ENCODE measurements around the gene GPC5.

GPC5 gene

DNA sequence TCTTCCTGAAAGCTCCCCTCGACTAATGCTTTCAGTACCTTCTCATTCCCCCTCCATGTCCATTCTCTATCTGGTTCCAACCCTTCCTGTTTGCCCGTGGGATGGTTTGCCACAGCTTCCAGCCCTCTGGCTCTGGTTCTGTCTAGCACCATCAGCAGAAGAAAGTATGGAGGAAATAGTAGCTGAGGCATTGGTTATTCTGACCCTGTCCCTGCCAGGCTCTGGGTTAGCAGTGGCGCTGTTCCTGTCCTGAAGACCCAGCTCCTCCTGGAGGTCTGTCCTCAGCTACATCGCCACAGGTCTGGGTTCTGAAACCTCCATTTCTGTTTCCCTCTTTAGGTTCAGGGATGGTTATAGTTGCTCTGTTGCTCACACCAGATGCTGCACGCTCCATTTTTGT, 1223.6 kb downstream of the GPC5 start:
- Histone ChIP-seq H3K27ac (no peak overlapping the region), H3K4me3 (no peak overlapping the region)
- TF ChIP-seq, protein P1, sequence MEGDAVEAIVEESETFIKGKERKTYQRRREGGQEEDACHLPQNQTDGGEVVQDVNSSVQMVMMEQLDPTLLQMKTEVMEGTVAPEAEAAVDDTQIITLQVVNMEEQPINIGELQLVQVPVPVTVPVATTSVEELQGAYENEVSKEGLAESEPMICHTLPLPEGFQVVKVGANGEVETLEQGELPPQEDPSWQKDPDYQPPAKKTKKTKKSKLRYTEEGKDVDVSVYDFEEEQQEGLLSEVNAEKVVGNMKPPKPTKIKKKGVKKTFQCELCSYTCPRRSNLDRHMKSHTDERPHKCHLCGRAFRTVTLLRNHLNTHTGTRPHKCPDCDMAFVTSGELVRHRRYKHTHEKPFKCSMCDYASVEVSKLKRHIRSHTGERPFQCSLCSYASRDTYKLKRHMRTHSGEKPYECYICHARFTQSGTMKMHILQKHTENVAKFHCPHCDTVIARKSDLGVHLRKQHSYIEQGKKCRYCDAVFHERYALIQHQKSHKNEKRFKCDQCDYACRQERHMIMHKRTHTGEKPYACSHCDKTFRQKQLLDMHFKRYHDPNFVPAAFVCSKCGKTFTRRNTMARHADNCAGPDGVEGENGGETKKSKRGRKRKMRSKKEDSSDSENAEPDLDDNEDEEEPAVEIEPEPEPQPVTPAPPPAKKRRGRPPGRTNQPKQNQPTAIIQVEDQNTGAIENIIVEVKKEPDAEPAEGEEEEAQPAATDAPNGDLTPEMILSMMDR (IDR thresholded peaks at IDR 0.05): no peak
- no peak for DNase-seq (ENCODE audit: low spot score)

DNA sequence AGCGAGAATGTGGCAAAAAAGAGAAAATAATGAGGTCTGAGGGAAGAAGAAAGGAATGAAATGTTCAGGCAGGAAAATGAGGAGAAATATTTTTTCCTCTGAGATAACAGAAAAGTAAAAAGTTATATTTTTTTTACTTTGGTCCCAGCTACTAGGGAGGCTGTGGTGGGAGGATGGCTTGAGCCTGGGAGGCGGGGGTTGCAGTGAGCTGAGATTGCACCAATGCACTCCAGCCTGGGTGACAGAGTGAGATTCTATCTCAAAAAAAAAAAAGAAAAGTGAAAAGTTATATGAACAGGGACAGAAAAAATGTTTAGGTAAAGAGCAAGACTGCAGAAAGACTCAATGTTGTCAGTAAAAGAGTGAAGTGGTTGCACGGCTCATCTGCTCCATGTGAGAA, 1224.5 kb downstream of the GPC5 start:
- H3K27ac ChIP-seq: no peak overlapping the region
- no peak for DNase-seq (ENCODE audit: low spot score)
- H3K4me3 ChIP-seq: no peak overlapping the region
- TF ChIP-seq, protein P1 (IDR thresholded peaks at IDR 0.05): no peak

DNA sequence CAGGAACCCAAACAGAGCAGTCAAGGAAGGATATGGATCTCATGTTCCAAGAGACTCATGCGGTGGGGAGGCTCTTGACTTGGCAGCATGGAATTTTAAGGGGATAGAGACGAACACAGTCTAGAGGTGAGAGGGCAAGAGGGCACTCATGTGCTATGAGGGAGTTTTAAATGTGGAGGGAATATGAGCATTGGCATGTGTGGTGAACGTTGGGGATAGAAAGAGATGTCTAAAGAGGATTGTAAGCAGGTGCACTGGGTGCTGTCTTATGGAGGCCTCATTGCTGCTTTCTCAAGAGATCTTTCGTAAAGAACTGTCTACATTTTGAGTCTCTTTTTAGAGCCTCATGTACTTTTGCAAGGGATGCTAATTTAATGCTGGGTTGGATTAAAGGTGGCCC, 1227.9 kb downstream of the GPC5 start:
- TF ChIP-seq, protein P1 (IDR thresholded peaks at IDR 0.05): no peak
- no peak overlapping the region for H3K4me3 ChIP-seq
- no peak overlapping the region for H3K27ac ChIP-seq
- DNase-seq (ENCODE audit: low spot score): no peak

DNA sequence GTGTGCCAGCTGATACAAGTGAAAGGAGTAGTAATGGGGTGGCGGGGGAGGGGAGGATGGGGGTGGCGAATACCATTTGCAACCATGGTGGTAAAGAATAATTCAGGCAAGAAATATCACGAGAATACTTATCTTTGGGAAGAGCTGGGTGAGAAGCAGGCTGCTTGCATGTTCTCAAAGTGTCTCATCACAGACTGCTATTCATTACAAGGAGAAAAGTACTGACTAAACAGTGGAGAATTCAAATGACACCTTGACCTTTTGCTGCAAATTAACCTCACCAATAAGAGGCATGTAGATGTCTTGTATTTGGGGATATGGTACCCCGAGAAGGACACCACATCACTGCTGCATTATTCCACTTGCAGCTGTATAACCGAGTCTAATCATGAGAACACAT, 1242.5 kb downstream of the GPC5 start:
- Histone ChIP-seq H3K4me3 (no peak overlapping the region), H3K27ac (no peak overlapping the region)
- no peak for DNase-seq (ENCODE audit: low spot score)
- TF ChIP-seq, protein P1 (IDR thresholded peaks at IDR 0.05): no peak

DNA sequence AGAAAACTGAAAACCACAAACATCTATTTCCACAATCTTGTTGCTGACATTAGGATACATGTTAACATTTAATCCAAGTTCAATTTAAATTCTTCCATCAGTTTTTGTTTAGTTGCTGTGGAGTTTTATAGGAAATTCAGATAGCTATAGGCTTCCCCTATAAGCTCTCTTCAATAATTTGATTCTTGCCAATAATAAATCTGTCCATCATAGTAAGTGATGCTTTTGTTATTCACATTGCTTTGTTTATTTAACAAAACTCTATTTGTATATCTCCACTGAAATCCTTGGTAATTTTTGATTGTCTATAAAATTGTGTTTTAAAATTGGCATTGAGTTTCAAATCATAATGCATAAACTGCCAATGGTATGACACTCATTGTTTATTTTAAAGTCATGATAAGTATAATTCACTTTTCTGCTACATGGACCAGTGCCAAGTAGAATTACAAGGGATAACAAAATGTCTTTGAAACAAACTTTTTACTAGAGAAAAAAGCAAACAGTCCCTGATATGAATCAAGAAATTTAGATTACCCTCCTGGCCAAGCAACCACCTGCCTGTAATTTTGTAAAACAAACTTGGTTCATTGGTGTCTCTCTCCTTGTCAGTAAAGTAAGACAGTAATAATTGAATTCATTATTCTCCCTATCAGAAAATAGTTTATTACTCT, 1250.9 kb downstream of the GPC5 start:
- Histone ChIP-seq H3K4me3 (no peak overlapping the region), H3K27ac (no peak overlapping the region)
- no peak for DNase-seq (ENCODE audit: low spot score)
- TF ChIP-seq, protein P1 (IDR thresholded peaks at IDR 0.05): no peak

DNA sequence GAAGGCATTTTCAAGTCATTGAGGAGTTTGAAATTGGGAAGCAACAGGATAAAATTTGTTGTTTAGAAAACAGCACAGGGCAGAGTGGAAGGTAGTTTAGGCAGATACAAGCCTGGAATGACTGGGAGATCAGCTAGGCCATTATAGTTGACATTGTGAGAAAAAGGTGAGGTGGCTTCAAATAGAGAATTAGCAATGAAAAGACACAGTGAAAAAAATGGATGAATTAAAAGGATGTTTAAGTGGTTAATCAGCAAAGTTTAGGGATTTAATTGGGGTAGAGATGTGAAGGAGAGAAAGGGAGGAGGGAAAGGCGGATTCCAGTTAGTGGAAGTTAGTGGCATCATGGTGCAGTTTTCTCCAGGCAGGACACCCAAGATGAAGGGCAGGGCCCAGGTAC, 1257.7 kb downstream of the GPC5 start:
- H3K27ac ChIP-seq: no peak overlapping the region
- DNase-seq (ENCODE audit: low spot score): no peak
- no peak overlapping the region for H3K4me3 ChIP-seq
- TF ChIP-seq, protein P1 (IDR thresholded peaks at IDR 0.05): no peak

DNA sequence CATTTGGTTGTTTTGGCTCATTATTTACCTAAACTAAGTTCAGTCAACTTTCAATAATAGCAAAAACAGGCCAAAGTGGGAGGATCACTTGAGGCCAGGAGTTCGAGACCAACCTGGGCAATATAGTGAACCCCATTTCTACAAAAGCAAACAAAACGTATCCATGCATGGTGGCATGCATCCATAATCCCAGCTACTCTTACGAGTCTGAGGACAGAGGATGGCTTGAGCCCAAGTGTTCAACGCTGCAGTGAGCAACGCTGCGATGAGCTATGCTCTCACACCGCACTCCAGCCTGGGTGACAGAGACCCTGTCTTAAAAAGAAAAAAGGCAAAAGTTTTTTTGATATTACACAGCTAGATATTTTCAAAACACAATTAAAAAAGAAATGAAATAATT, 1258.2 kb downstream of the GPC5 start:
- H3K27ac ChIP-seq: no peak overlapping the region
- DNase-seq (ENCODE audit: low spot score): no peak
- TF ChIP-seq, protein P1 (IDR thresholded peaks at IDR 0.05): no peak
- no peak overlapping the region for H3K4me3 ChIP-seq
